WTC11 (cell line): ENCODE data around the gene TNP2. TPM values are rescaled to one million over a fixed set of nuclear protein-coding genes. Genes with fewer than 3 reads are reported as not detected.
A peak's percentile ranks its signal among the peaks of the same experiment; 100 is the strongest.

Experiments
- ATAC-seq: fragments of 200-7000 bp; cut with Tn5 transposase; 2 replicates; pipeline ENCODE4 v1.10.0; 2021; ENCODE audit warnings: mild to moderate bottlenecking, moderate library complexity
- CTCF ChIA-PET: fragments of 300-600 bp; sonication (Branson Sonifier 250); formaldehyde crosslinking; loops from one replicate; lab custom pipeline; 2021; ENCODE audit warnings: antibody characterized with exemption; lab: Charles Lee
- POLR2A ChIA-PET: fragments of 350-600 bp; sonication (Branson Sonifier 250); formaldehyde crosslinking; loops from one replicate; lab custom pipeline; 2021; ENCODE audit warnings: antibody characterized with exemption; lab: Charles Lee
- DNase-seq: peaks from one replicate; pipeline ENCODE4 v3.0.0; 2021; ENCODE audit warnings: low spot score
- H3K27ac Mint-ChIP-seq: 2 replicates; pipeline ENCODE4 v1.8.0; 2021; ENCODE audit warnings: mixed read lengths
- H3K27me3 Mint-ChIP-seq: 2 replicates; pipeline ENCODE4 v1.8.0; 2021; ENCODE audit warnings: low read depth, mild to moderate bottlenecking, moderate library complexity, mixed read lengths
- H3K36me3 Mint-ChIP-seq: 2 replicates; pipeline ENCODE4 v1.8.0; 2021; ENCODE audit warnings: mixed read lengths
- H3K4me1 Mint-ChIP-seq: 2 replicates; pipeline ENCODE4 v1.8.0; 2022; ENCODE audit warnings: mixed read lengths
- H3K4me3 Mint-ChIP-seq: 2 replicates; pipeline ENCODE4 v1.8.0; 2021; ENCODE audit warnings: mild to moderate bottlenecking, moderate library complexity, mixed read lengths
- H3K9me3 Mint-ChIP-seq: 2 replicates; pipeline ENCODE4 v1.8.0; 2021; ENCODE audit warnings: mixed read lengths
- FOXK1 ChIP-seq: sonication (generic); formaldehyde crosslinking; IDR thresholded peaks from 2 replicates; pipeline ENCODE4 v1.8.0; 2022; ENCODE audit warnings: mild to moderate bottlenecking, moderate library complexity, missing genetic modification reagents
- FOXP1 ChIP-seq: sonication (generic); formaldehyde crosslinking; IDR thresholded peaks from 2 replicates; pipeline ENCODE4 v1.8.0; 2022; ENCODE audit warnings: missing genetic modification reagents, mild to moderate bottlenecking, moderate library complexity, borderline replicate concordance
- JUN ChIP-seq: sonication (generic); formaldehyde crosslinking; IDR thresholded peaks from 2 replicates; pipeline ENCODE4 v1.8.0; 2023; ENCODE audit warnings: mild to moderate bottlenecking, missing genetic modification reagents
- MXD4 ChIP-seq: fragments of 250-450 bp; sonication (Bioruptor Pico); IDR thresholded peaks from 2 replicates; pipeline ENCODE4 v1.8.0; 2021; ENCODE audit warnings: mild to moderate bottlenecking, moderate library complexity, borderline replicate concordance
- MYBL2 ChIP-seq: sonication (generic); formaldehyde crosslinking; IDR thresholded peaks from 2 replicates; pipeline ENCODE4 v1.8.1; 2023; ENCODE audit warnings: mild to moderate bottlenecking, moderate library complexity, missing genetic modification reagents
- NR1H2 ChIP-seq: sonication (generic); formaldehyde crosslinking; IDR thresholded peaks from 2 replicates; pipeline ENCODE4 v1.9.0; 2021; ENCODE audit warnings: mild to moderate bottlenecking, moderate library complexity, missing genetic modification reagents
- RELA ChIP-seq: sonication (generic); formaldehyde crosslinking; IDR thresholded peaks from 2 replicates; pipeline ENCODE4 v1.8.1; 2022; ENCODE audit warnings: missing genetic modification reagents, mild to moderate bottlenecking, borderline replicate concordance
- ZBTB21 ChIP-seq: sonication (generic); formaldehyde crosslinking; IDR thresholded peaks from 2 replicates; pipeline ENCODE4 v1.8.1; 2023; ENCODE audit warnings: mild to moderate bottlenecking, missing genetic modification reagents, borderline replicate concordance
- ZNF138 ChIP-seq: sonication (generic); formaldehyde crosslinking; conservative IDR thresholded peaks from 2 replicates; pipeline ENCODE4 v1.8.1; 2022; ENCODE audit warnings: mild to moderate bottlenecking, moderate library complexity, missing genetic modification reagents
- ZNF416 ChIP-seq: fragments of 250-450 bp; sonication (Bioruptor Pico); IDR thresholded peaks from 2 replicates; pipeline ENCODE4 v1.9.0; 2021; ENCODE audit warnings: mild to moderate bottlenecking, inconsistent platforms
- ZNF671 ChIP-seq: fragments of 250-450 bp; sonication (Bioruptor Pico); IDR thresholded peaks from 2 replicates; pipeline ENCODE4 v1.8.0; 2021; ENCODE audit warnings: mild to moderate bottlenecking
- total RNA-seq: library from RNA; stranded (reverse); gene quantifications from 3 replicates; pipeline ENCODE4 v1.2.3, GENCODE V29; 2021
- TF ChIP-seq, protein P1 (sequence below): sonication (generic); formaldehyde crosslinking; IDR thresholded peaks from 2 replicates; pipeline ENCODE4 v1.8.1; 2023; ENCODE audit warnings: mild to moderate bottlenecking, moderate library complexity, missing genetic modification reagents
- TF ChIP-seq, protein P2 (sequence below): sonication (generic); formaldehyde crosslinking; IDR thresholded peaks from 2 replicates; pipeline ENCODE4 v1.8.1; 2023; ENCODE audit warnings: mild to moderate bottlenecking, missing genetic modification reagents, borderline replicate concordance
- TF ChIP-seq, protein P3 (sequence below): sonication (generic); formaldehyde crosslinking; IDR thresholded peaks from 2 replicates; pipeline ENCODE4 v1.8.0; 2023; ENCODE audit warnings: missing genetic modification reagents
- TF ChIP-seq, protein P4 (sequence below): sonication (generic); formaldehyde crosslinking; IDR thresholded peaks from 2 replicates; pipeline ENCODE4 v1.8.1; 2022; ENCODE audit warnings: low read depth, mild to moderate bottlenecking, moderate library complexity, missing genetic modification reagents, borderline replicate concordance
- TF ChIP-seq, protein P5 (sequence below): fragments of 250-450 bp; sonication (Bioruptor Pico); IDR thresholded peaks from 2 replicates; pipeline ENCODE4 v2.1.2; 2022; ENCODE audit warnings: mild to moderate bottlenecking, moderate library complexity
- TF ChIP-seq, protein P6 (sequence below): sonication (generic); formaldehyde crosslinking; IDR thresholded peaks from 2 replicates; pipeline ENCODE4 v1.8.0; 2022; ENCODE audit warnings: mild to moderate bottlenecking, missing genetic modification reagents
- TF ChIP-seq, protein P7 (sequence below): sonication (generic); formaldehyde crosslinking; IDR thresholded peaks from 2 replicates; pipeline ENCODE4 v1.8.1; 2023; ENCODE audit warnings: mild to moderate bottlenecking, missing genetic modification reagents
- TF ChIP-seq, protein P8 (sequence below): fragments of 250-450 bp; sonication (Bioruptor Pico); IDR thresholded peaks from 2 replicates; pipeline ENCODE4 v1.8.0; 2021; ENCODE audit warnings: mild to moderate bottlenecking
- TF ChIP-seq, protein P9 (sequence below): sonication (generic); formaldehyde crosslinking; conservative IDR thresholded peaks from 2 replicates; pipeline ENCODE4 v1.8.1; 2022; ENCODE audit warnings: mild to moderate bottlenecking, missing genetic modification reagents

Gene TNP2
- total RNA-seq, 1 experiment from 2014 or later: not detected

DNA sequence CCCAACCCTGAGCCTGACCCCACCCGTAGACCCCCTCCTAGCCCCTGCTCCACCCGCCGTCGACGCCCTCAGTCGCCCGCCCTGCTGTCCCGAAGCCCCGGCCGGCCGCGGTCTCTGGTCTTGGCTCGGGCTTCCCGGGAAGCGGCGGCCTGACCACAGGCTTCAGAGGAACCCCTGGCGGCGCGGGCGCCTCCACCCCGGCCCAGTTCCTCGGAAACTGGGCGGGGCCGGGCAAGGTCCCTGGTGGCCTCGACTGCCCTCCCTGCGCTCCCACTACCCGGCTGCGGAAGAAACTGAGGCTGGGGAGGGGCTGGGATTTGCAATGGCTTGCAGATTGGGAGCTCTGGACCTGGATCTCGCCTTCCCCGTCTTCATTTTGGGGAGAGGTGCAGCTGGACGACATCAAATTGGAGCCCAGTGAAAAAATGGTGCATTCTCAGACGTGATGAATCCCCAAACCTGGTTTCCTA, 12.4 kb downstream of the TNP2 start:
- ChIA-PET CTCF (interaction anchor here (0.6 to 5.1 kb wide), 49 partner anchors 9 to 409 kb away, joined by 3 to 104 read pairs (median 7); partner anchors contain the start of genes PRM1, PRM2, PRM3 and TNP2), POLR2A (interaction anchor here (0.6 to 3.0 kb wide), 29 partner anchors 16 to 1115 kb away, joined by 3 to 27 read pairs (median 4); no protein-coding TSS in a partner anchor)
- peak overlapping the region; percentile 95 for H3K27ac Mint-ChIP-seq
- peak; percentile 1 for ATAC-seq
- peak; percentile 48 for DNase-seq
- H3K4me1 Mint-ChIP-seq: peaks cover 44% of the 10 kb centered on the region
- no peaks in the 10 kb centered on the region; the same call in 1 of the 2 replicates for H3K27me3 Mint-ChIP-seq
- H3K9me3 Mint-ChIP-seq: no peaks in the 10 kb centered on the region
- peak overlapping the region; percentile 87 for H3K4me3 Mint-ChIP-seq
- TF ChIP-seq, protein P1, sequence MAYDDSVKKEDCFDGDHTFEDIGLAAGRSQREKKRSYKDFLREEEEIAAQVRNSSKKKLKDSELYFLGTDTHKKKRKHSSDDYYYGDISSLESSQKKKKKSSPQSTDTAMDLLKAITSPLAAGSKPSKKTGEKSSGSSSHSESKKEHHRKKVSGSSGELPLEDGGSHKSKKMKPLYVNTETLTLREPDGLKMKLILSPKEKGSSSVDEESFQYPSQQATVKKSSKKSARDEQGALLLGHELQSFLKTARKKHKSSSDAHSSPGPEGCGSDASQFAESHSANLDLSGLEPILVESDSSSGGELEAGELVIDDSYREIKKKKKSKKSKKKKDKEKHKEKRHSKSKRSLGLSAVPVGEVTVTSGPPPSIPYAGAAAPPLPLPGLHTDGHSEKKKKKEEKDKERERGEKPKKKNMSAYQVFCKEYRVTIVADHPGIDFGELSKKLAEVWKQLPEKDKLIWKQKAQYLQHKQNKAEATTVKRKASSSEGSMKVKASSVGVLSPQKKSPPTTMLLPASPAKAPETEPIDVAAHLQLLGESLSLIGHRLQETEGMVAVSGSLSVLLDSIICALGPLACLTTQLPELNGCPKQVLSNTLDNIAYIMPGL (CRISPR knock-in tag): no peak
- TF ChIP-seq MXD4 (CRISPR knock-in tag) (no peak), FOXP1 (CRISPR knock-in tag) (no peak), JUN (CRISPR knock-in tag) (0 out of 2 replicates have a peak, but pooled peaks have one; percentile 32), ZBTB21 (CRISPR knock-in tag) (no peak), ZNF671 (CRISPR knock-in tag) (no peak), ZNF138 (CRISPR knock-in tag) (no peak), MYBL2 (CRISPR knock-in tag) (no peak), NR1H2 (CRISPR knock-in tag) (0 out of 2 replicates have a peak, but pooled peaks have one; percentile 2), RELA (CRISPR knock-in tag) (no peak), FOXK1 (CRISPR knock-in tag) (no peak), ZNF416 (CRISPR knock-in tag) (no peak)
- TF ChIP-seq, protein P2, sequence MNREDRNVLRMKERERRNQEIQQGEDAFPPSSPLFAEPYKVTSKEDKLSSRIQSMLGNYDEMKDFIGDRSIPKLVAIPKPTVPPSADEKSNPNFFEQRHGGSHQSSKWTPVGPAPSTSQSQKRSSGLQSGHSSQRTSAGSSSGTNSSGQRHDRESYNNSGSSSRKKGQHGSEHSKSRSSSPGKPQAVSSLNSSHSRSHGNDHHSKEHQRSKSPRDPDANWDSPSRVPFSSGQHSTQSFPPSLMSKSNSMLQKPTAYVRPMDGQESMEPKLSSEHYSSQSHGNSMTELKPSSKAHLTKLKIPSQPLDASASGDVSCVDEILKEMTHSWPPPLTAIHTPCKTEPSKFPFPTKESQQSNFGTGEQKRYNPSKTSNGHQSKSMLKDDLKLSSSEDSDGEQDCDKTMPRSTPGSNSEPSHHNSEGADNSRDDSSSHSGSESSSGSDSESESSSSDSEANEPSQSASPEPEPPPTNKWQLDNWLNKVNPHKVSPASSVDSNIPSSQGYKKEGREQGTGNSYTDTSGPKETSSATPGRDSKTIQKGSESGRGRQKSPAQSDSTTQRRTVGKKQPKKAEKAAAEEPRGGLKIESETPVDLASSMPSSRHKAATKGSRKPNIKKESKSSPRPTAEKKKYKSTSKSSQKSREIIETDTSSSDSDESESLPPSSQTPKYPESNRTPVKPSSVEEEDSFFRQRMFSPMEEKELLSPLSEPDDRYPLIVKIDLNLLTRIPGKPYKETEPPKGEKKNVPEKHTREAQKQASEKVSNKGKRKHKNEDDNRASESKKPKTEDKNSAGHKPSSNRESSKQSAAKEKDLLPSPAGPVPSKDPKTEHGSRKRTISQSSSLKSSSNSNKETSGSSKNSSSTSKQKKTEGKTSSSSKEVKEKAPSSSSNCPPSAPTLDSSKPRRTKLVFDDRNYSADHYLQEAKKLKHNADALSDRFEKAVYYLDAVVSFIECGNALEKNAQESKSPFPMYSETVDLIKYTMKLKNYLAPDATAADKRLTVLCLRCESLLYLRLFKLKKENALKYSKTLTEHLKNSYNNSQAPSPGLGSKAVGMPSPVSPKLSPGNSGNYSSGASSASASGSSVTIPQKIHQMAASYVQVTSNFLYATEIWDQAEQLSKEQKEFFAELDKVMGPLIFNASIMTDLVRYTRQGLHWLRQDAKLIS: no peak
- TF ChIP-seq, protein P3, sequence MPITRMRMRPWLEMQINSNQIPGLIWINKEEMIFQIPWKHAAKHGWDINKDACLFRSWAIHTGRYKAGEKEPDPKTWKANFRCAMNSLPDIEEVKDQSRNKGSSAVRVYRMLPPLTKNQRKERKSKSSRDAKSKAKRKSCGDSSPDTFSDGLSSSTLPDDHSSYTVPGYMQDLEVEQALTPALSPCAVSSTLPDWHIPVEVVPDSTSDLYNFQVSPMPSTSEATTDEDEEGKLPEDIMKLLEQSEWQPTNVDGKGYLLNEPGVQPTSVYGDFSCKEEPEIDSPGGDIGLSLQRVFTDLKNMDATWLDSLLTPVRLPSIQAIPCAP (CRISPR knock-in tag): no peak
- TF ChIP-seq, protein P4, sequence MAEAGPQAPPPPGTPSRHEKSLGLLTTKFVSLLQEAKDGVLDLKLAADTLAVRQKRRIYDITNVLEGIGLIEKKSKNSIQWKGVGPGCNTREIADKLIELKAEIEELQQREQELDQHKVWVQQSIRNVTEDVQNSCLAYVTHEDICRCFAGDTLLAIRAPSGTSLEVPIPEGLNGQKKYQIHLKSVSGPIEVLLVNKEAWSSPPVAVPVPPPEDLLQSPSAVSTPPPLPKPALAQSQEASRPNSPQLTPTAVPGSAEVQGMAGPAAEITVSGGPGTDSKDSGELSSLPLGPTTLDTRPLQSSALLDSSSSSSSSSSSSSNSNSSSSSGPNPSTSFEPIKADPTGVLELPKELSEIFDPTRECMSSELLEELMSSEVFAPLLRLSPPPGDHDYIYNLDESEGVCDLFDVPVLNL (CRISPR knock-in tag): no peak
- TF ChIP-seq, protein P5, sequence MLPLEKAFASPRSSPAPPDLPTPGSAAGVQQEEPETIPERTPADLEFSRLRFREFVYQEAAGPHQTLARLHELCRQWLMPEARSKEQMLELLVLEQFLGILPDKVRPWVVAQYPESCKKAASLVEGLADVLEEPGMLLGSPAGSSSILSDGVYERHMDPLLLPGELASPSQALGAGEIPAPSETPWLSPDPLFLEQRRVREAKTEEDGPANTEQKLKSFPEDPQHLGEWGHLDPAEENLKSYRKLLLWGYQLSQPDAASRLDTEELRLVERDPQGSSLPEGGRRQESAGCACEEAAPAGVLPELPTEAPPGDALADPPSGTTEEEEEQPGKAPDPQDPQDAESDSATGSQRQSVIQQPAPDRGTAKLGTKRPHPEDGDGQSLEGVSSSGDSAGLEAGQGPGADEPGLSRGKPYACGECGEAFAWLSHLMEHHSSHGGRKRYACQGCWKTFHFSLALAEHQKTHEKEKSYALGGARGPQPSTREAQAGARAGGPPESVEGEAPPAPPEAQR (CRISPR knock-in tag): no peak
- TF ChIP-seq, protein P6, sequence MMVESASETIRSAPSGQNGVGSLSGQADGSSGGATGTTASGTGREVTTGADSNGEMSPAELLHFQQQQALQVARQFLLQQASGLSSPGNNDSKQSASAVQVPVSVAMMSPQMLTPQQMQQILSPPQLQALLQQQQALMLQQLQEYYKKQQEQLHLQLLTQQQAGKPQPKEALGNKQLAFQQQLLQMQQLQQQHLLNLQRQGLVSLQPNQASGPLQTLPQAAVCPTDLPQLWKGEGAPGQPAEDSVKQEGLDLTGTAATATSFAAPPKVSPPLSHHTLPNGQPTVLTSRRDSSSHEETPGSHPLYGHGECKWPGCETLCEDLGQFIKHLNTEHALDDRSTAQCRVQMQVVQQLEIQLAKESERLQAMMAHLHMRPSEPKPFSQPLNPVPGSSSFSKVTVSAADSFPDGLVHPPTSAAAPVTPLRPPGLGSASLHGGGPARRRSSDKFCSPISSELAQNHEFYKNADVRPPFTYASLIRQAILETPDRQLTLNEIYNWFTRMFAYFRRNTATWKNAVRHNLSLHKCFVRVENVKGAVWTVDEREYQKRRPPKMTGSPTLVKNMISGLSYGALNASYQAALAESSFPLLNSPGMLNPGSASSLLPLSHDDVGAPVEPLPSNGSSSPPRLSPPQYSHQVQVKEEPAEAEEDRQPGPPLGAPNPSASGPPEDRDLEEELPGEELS (CRISPR knock-in tag): 0 out of 2 replicates have a peak, but pooled peaks have one; percentile 17
- TF ChIP-seq, protein P7, sequence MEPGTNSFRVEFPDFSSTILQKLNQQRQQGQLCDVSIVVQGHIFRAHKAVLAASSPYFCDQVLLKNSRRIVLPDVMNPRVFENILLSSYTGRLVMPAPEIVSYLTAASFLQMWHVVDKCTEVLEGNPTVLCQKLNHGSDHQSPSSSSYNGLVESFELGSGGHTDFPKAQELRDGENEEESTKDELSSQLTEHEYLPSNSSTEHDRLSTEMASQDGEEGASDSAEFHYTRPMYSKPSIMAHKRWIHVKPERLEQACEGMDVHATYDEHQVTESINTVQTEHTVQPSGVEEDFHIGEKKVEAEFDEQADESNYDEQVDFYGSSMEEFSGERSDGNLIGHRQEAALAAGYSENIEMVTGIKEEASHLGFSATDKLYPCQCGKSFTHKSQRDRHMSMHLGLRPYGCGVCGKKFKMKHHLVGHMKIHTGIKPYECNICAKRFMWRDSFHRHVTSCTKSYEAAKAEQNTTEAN: no peak
- TF ChIP-seq, protein P8, sequence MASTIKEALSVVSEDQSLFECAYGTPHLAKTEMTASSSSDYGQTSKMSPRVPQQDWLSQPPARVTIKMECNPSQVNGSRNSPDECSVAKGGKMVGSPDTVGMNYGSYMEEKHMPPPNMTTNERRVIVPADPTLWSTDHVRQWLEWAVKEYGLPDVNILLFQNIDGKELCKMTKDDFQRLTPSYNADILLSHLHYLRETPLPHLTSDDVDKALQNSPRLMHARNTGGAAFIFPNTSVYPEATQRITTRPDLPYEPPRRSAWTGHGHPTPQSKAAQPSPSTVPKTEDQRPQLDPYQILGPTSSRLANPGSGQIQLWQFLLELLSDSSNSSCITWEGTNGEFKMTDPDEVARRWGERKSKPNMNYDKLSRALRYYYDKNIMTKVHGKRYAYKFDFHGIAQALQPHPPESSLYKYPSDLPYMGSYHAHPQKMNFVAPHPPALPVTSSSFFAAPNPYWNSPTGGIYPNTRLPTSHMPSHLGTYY (CRISPR knock-in tag): no peak
- TF ChIP-seq, protein P9, sequence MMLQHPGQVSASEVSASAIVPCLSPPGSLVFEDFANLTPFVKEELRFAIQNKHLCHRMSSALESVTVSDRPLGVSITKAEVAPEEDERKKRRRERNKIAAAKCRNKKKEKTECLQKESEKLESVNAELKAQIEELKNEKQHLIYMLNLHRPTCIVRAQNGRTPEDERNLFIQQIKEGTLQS: no peak
- H3K36me3 Mint-ChIP-seq: peaks cover 19% of the 10 kb centered on the region
